Prostate gland (tissue), 2 donors: ENCODE results near the gene ORAI1. TPM values are rescaled to one million over a fixed set of nuclear protein-coding genes. Genes with fewer than 3 reads are reported as not detected.
A peak's percentile ranks its signal among the peaks of the same experiment; 100 is the strongest.
"Not testable (repeated sequence)": the region's sequence is repeated elsewhere in the genome, so short reads cannot be mapped to it uniquely, and the experiment has no call there.

Source experiments
- DNase-seq: peaks from one replicate; pipeline ENCODE4 v3.0.0-alpha.2; 2019; ENCODE audit warnings: low spot score
- H3K27ac ChIP-seq, 2 donors: fragments of 200-600 bp; sonication (generic); 2 replicates each; pipeline ENCODE4 v1.5.1; 2017 to 2019
- H3K27me3 ChIP-seq: fragments of 200-600 bp; sonication (generic); replicated peaks from 2 replicates; pipeline ENCODE4 v1.5.1; 2019; ENCODE audit not compliant: insufficient read depth
- H3K36me3 ChIP-seq, 2 donors: fragments of 200-600 bp; sonication (generic); 1 replicate in 1 of 2; 2 replicates in 1 of 2; pipeline versions ENCODE4 v1.5.1 to v1.8.1; 2017 to 2019
- H3K4me1 ChIP-seq: fragments of 200-600 bp; sonication (generic); replicated peaks from 2 replicates; pipeline ENCODE4 v1.5.1; 2019
- H3K4me3 ChIP-seq, 2 donors: fragments of 200-600 bp; sonication (generic); 2 replicates each; pipeline ENCODE4 v1.5.1; 2017 to 2019
- H3K9me3 ChIP-seq: fragments of 200-600 bp; sonication (generic); 2 replicates; pipeline ENCODE4 v1.5.1; 2017
- POLR2A ChIP-seq: fragments of 450-650 bp; IDR thresholded peaks from one replicate; pipeline ENCODE4 v1.6.1; 2016; ENCODE audit warnings: antibody characterized with exemption, mild to moderate bottlenecking
- POLR2AphosphoS5 ChIP-seq: sonication (generic); formaldehyde crosslinking; IDR thresholded peaks from one replicate; pipeline ENCODE4 v1.6.1; 2017; ENCODE audit warnings: antibody characterized with exemption
- WGBS: methylation state at CpG from one replicate; pipeline ENCODE4 v1.1.5; 2018; 5-methylcytosine and 5-hydroxymethylcytosine counted together
- intact Hi-C: fragments of 100-400 bp; cut with DNase I; formaldehyde crosslinking; loops from one replicate; pipeline ENCODE4 v1.14.2; 2022
- total RNA-seq, 2 donors: library from RNA; depleted of rRNA; stranded (reverse); fragments of >200 nt; gene quantifications; one replicate each; pipeline ENCODE4 v1.1.0, GENCODE V29; 2016
- TF ChIP-seq, protein P1 (sequence below), 4 experiments: fragments of 200-600 bp in 2 of 4; fragments of 450-650 bp in 2 of 4; sonication (generic) in 2 of 4; IDR thresholded peaks; 1 replicate in 3 of 4; 2 replicates in 1 of 4; pipeline ENCODE4 v1.5.1; 2016 to 2019; ENCODE audit warnings: antibody characterized with exemption in 4 of 4, mild to moderate bottlenecking in 2 of 4, moderate library complexity in 2 of 4

Gene ORAI1
- total RNA-seq, 2 donors from 2014 or later, result 5.5 to 71.1 TPM

DNA sequence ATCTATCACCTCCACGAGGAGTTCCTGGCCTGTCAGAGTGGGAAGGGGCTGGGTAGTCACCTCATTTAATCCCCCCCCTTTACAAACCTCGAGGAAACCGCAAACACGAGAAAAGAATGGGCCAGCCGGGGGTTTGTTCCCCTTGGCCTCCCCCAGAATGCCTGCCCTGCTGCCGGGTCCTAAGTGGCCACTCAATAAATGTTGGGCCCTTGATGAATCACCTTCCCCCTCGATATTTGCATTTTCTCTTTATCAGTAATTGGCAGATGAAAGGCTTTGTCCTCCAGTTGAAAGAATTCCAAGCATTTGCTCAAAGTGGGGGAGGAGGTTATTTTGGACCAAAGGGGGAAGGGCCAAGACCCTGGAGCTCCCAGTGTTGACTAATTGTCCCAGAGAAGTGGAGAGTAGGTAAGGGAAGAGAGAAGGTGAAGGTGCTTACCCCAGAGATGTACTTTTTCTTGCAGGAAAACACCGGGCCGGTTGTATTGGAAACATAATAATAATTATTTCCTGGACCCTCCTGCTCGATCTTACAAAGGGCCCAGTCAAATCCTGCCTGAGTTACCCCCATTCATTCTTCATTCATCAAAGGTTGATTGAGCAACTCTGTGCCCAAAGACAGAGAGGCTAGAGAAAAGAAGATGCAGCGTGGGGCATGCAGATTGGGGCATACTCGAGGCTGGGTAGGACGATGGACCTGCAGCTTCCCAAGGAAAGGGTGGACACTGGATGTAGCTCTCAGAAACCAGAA lies 43.6 kb upstream of the ORAI1 start:
- Histone ChIP-seq H3K27ac (no peak overlapping the region), H3K27me3 (no peaks in the 10 kb centered on the region), H3K4me1 (no peaks in the 10 kb centered on the region), H3K36me3 (no peaks in the 10 kb centered on the region), H3K4me3 (no peak overlapping the region), H3K9me3 (no peaks in the 10 kb centered on the region)
- TF ChIP-seq POLR2AphosphoS5, result no peak
- no peak for TF ChIP-seq POLR2A
- TF ChIP-seq, protein P1, sequence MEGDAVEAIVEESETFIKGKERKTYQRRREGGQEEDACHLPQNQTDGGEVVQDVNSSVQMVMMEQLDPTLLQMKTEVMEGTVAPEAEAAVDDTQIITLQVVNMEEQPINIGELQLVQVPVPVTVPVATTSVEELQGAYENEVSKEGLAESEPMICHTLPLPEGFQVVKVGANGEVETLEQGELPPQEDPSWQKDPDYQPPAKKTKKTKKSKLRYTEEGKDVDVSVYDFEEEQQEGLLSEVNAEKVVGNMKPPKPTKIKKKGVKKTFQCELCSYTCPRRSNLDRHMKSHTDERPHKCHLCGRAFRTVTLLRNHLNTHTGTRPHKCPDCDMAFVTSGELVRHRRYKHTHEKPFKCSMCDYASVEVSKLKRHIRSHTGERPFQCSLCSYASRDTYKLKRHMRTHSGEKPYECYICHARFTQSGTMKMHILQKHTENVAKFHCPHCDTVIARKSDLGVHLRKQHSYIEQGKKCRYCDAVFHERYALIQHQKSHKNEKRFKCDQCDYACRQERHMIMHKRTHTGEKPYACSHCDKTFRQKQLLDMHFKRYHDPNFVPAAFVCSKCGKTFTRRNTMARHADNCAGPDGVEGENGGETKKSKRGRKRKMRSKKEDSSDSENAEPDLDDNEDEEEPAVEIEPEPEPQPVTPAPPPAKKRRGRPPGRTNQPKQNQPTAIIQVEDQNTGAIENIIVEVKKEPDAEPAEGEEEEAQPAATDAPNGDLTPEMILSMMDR (IDR thresholded peaks at IDR 0.05), result no peak
- no peak for DNase-seq
- intact Hi-C loops, result loop anchor here (10.0 kb wide), 1 partner anchor 222 kb away; the partner anchor contains the start of gene SETD1B
- WGBS, result 54% methylated on average over 13 of the region's 13 CpGs

DNA sequence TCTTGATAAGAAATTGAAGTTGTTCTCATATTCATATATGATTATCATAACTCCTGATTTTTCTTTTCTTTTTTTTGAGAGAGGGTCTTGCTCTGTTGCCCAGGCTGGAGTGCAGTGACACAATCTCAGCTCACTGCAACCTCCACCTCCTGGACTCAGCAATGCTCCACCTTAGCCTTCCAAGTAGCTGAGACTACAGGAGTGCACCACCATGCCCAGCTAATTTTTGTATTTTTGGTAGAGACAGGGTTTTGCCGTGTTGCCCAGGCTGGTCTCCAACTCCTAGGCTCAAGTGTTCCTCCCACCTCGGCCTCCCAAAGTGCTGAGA lies 43.0 kb upstream of the ORAI1 start:
- DNase-seq, H3K4me3 ChIP-seq, H3K4me1 ChIP-seq, H3K9me3 ChIP-seq, H3K36me3 ChIP-seq, H3K27me3 ChIP-seq, H3K27ac ChIP-seq: not testable (repeated sequence)
- intact Hi-C loops, result loop anchor here (10.0 kb wide), 1 partner anchor 222 kb away; the partner anchor contains the start of gene SETD1B
- WGBS, result 93% methylated on average over 2 of the region's 2 CpGs

DNA sequence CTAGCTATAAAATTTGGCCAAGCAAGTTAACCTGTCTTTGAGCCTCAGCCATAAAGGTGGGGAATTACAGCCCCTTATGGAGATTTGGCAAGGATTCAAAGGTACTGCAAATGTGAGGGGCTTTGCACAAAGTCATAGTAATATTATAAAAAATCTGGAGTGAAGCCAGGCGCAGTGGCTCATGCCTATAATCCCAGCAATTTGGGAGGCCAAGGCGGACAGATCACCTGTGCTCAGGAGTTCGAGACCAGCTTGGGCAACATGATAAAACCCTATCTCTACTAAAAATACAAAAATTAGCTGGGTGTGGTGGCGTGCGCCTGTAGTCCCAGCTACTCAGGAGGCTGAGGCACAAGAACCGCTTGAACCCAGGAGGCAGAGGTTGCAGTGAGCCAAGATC lies 41.4 kb upstream of the ORAI1 start:
- H3K36me3 ChIP-seq, H3K4me3 ChIP-seq, H3K4me1 ChIP-seq, DNase-seq, H3K9me3 ChIP-seq, H3K27me3 ChIP-seq, H3K27ac ChIP-seq: not testable (repeated sequence)
- WGBS, result 97% methylated on average over 6 of the region's 6 CpGs
- intact Hi-C loops, result loop anchor here (10.0 kb wide), 1 partner anchor 220 kb away; the partner anchor contains the start of gene SETD1B

DNA sequence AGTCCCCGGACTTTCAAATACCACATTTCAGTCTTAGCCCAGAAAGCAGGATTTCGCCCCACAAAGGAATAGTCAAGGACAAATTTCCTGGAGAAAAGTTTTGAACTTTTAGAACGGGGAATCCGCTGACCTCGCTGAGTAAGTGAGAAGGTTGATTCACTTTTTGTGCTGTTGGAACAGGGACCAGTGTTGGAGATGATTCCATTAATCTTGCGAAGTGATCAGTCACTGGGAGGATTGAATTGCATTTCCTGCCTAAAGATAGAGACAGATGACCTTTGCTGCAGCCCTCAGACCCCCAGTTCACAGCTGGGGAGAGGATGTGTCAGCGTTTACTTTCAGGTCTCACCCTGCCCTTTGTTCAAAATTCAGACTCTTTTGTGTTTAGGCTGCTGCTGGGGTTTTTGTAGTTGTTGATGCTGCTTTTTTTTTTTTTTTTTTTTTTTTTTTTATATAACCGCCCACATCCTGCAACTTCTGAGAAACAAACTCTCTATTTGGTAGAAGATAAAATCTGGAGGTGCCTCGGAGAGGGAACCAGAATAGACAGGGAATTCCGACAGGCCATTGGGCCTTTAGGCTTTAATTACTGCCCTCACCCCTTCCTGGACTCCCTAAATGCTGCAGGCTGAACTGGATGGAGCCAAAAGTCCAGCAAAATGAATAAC lies 35.7 kb upstream of the ORAI1 start:
- TF ChIP-seq, protein P1 (IDR thresholded peaks at IDR 0.05), result no peak
- no peak for TF ChIP-seq POLR2AphosphoS5
- TF ChIP-seq POLR2A, result no peak
- WGBS, result 22% methylated on average over 10 of the region's 10 CpGs

DNA sequence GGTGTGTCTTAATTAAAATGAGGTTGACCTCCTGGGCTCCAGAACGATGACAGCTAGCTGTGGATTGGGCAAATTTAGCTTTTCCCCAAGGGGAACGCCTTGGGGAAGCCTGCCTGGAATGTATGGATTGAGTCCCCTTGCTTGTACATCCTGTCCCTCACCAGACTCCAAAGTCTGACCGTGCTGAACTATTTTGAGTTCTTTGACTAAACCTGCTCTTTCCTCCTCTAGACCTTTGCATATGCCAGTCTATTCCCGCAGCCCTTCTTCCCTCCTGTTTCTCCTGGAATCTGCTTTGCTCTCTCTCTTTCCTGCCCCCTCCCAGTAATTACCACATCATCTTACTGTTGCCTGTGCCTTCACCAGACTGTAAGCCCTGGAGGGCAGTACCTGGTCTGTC lies 34.0 kb upstream of the ORAI1 start:
- WGBS, result 76% methylated on average over 4 of the region's 4 CpGs
- TF ChIP-seq, protein P1 (IDR thresholded peaks at IDR 0.05), result no peak
- TF ChIP-seq POLR2A (no peak), POLR2AphosphoS5 (no peak)
- H3K4me1 ChIP-seq, result no peaks in the 10 kb centered on the region
- DNase-seq, result no peak
- intact Hi-C loops, result no loop called here
- H3K27me3 ChIP-seq, result no peaks in the 10 kb centered on the region
- H3K36me3 ChIP-seq, result no peaks in the 10 kb centered on the region
- H3K9me3 ChIP-seq, result no peaks in the 10 kb centered on the region
- H3K4me3 ChIP-seq, result no peak overlapping the region
- H3K27ac ChIP-seq, result no peak overlapping the region

More for the DNA sequence above, 35.7 kb upstream of the ORAI1 start:
- Histone ChIP-seq H3K4me1 (no peaks in the 10 kb centered on the region), H3K9me3 (no peaks in the 10 kb centered on the region), H3K27ac (peak overlapping the region; percentile 62 to 64), H3K27me3 (no peaks in the 10 kb centered on the region), H3K4me3 (peak overlapping the region in 1 of 2 donors; percentile 18), H3K36me3 (no peaks in the 10 kb centered on the region)
- no peak for DNase-seq
- intact Hi-C loops, result no loop called here

DNA sequence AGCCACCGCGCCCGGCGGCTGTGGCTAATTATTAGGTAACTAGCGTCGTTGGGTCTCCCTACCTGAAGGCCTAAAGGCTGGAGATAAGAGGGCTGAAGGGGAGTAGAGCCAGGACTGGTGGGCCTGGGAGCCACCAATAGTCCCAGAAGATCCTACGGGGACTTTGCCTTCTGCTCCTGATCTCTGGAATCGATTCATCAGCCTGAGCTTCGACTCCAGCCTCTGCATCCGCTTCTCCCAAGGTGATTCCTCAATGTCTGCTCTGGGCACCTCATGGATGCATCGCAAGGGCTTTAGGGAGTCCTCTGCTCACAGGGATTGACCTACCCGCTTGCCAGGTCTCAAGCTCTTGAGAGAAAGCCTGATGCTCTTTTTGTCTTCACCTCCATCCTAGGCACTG lies 30.8 kb upstream of the ORAI1 start:
- no peak for TF ChIP-seq POLR2A
- no peak for TF ChIP-seq POLR2AphosphoS5
- TF ChIP-seq, protein P1 (IDR thresholded peaks at IDR 0.05), result no peak
- no peak for DNase-seq
- no peaks in the 10 kb centered on the region for H3K27me3 ChIP-seq
- H3K27ac ChIP-seq, result no peak overlapping the region
- no peaks in the 10 kb centered on the region for H3K9me3 ChIP-seq
- H3K4me3 ChIP-seq, result no peak overlapping the region
- no peaks in the 10 kb centered on the region for H3K36me3 ChIP-seq
- intact Hi-C loops, result no loop called here
- no peaks in the 10 kb centered on the region for H3K4me1 ChIP-seq
- WGBS, result 97% methylated on average over 12 of the region's 12 CpGs
